GM19023 (cell line): ENCODE data around the gene MOG.

Experiments
- ATAC-seq: cut with Tn5 transposase; IDR thresholded peaks from one replicate; pipeline ENCODE4 v1.9.1; 2021; ENCODE audit warnings: mild to moderate bottlenecking, moderate library complexity; ENCODE audit not compliant: unreplicated experiment

MOG gene

DNA sequence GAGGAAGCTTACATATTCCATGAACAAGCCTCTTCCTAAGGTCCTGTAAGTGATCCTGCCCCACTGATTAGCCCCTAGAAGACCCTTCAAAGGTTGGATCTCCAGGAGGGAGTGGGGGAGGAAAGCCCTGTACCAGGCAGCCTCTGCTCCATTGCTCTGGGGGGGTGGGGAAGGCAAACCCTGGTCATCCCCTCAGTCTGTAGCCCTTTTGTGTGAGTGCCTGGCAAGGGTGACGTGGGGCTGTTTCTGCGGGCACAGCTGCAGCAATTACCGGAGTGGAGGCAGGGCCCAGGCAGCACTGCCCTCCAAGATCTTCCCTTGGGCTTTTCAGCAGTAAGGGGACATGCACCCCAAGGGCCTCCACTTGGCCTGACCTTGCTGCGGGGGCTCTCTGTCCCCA is at the start of gene MOG:
TSS of gene MOG (plus strand) at position 295 of the 400 bp plus-strand sequence. CDS start 118 bp downstream, outside the sequence.
- no peak for ATAC-seq

DNA sequence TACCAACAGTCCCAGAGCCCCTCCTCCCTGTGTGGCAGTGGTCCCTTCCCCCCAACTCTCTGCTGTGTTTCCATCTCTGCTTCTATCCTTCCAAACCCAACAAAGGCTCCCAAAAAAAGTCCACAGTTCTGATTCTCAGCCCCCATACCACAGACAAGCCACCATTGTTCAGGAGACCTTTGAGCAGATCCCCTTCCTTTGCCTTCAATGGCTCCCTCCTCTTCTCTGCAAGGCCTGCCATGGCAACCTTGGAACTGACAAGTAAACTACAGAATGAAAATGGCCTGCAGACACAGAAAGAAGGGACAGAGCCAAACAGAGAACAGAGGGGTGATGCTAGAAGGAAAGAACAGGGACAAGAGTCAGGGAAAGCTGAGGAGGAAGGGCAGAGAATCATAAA is 48.8 kb upstream of the MOG start:
- no peak for ATAC-seq

DNA sequence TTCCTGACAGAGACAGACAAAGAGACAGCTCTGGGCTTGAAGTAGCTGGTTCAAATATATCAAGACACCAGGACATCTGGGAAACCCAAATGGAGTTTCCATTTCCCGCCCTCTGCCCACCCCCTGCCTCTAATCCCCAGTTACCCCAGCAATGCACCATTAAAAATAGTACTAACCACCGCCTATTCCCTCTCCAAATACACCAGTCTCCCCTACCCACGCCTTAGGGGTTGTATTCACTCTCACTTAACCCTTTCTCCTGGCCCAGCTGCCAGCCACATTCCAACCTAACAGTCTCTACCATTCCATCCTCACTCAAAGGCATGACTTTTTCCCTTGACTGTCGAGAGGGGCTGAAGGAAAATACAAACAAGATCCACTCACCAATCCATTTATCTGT is 46.4 kb upstream of the MOG start:
- ATAC-seq, result no peak

DNA sequence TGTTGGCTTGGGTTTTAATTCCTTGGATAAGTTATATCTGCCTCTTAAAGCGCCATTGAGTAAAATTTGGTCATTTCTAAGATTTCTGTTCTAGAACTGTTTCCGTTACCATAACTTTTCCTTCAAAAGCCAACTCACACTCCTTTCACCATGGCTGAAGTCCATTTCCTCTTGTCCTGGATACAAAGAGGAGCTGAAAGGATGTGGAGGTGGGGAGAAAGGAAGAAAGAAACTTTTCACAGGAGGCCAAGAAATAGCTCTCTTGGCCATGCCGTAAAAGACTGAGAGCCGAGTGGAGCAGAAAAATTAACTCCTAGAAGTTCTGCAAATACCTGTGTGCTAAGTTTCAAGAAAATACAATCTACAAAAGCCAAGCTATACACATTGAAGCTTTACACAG is 45.5 kb upstream of the MOG start:
- no peak for ATAC-seq

DNA sequence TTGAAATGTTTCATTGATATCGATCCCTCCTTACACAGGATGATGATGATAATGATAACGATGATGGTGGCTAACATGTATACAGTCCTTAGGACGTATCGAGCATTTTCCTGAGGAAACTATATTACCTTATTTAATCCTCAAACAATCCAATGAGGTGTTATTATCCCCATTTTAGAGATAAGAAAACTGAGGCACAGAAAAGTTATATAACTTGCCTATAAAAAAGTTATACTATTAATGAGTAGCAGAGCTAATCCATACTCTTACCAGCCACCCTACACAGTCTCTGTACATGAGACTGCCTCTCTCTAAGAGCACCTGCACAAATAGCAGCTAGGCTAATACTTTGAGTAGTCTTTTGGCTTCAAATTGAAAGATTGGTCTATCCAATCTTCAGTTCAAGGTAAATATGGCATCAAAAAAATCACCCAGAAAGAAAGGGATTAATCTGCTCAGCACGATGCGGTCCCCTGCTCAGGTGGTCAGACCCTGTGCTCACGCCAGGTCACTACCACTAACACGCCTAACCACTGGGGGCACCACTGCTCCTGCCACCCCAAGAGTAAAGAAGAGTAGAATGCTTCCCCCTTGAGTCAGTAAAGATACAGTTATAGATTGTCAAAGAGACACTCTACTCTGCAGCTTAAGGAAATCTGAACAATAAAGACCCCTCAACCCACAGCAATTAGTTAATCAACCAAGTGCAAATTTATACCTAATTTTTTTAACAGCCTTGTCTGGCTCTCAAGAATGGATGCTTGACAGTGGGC is 38.9 kb upstream of the MOG start:
- ATAC-seq, result no peak

DNA sequence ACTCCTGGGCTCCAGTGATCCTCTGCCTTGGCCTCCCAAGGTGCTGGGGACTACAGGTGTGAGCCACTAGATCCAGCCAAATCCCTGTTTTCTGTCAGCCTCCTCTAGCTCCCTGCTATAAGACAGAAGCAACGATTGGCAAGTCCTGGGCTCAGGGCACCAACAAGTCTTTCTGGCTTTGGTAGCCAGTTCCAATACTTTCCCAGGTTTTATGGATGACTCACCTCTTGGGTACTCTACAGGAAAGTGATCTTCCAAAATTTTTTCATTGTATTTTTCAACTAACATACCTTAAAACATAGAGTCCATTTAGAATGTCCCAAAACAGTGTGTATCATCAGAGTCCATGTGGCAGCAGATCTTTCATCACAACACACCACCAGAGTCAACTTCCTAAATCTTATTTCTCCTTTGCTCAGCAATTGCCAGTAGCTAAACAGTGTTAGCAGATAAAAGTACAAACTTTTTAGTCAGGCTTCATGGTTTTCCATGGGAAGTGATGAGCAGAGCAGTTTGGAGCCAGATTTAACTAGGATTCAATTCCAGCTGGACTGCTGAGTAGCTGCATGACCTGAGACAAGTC is 37.2 kb upstream of the MOG start:
- no peak for ATAC-seq

DNA sequence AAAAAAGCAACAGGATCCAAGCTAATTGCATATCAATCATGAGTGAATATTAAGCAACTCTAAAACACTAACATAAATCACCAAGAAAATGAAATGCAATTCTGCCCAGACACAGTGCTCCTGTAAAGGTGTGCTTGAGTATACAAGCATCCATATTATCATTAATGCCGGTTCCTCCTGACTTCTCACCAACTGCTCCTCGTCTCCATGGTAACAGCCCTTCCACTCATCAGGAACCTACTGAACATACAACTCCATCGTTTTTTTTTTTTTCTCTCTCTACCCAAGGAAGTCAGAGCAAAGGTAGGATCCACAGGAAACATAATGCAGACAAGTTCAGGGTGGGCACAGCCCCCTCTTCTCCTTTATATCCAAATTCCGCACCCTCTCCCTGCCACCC is 36.3 kb upstream of the MOG start:
- ATAC-seq, result no peak

DNA sequence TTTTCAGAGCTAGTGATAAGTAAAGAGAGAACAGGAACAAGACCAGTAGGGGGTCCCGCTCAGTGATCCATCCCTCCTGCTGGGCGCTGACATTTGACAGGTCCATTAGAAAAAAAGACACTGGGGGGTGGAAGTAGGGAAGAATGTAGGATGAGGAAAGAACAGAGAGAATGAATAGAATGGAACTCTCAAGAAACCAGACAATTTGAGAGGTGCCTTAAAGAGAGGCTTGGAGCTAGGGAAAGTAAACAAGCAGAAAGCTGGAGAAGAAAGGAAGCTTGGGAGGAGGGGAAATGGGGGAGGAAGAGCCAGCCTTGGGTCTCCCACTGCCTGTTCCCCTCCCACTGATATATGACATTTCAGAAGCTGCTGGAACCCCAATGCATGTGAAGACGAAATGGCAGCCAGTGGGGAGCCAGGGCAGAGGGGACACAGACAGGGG is 32.4 kb upstream of the MOG start:
- ATAC-seq, result no peak

DNA sequence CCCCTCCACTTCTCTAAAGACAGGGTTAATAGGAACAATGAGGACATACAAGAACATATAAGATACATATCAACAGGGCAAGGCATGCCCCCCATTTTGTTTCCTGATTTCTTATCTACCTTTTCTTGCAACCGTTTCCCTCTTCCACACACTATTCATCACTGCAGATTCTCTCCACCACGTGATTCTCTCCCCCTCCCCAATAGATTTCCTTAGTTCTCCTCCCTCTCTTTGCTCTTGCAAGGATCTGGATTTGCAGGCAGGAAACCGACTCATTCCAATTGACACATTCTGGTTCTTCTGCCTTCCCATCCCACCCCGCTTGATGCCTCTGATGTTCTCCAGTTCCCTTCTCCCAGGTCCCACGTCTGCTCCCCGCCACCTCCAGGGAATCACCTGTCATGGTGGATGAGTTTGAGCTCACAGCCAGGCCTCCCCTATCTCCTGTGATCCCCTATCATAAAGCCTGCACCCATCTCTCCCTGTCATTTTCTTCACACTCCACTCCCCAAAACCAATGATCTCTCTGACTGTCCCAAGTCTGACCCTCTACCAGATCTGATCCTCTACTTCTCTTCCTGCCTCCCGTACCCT is 31.5 kb upstream of the MOG start:
- no peak for ATAC-seq

DNA sequence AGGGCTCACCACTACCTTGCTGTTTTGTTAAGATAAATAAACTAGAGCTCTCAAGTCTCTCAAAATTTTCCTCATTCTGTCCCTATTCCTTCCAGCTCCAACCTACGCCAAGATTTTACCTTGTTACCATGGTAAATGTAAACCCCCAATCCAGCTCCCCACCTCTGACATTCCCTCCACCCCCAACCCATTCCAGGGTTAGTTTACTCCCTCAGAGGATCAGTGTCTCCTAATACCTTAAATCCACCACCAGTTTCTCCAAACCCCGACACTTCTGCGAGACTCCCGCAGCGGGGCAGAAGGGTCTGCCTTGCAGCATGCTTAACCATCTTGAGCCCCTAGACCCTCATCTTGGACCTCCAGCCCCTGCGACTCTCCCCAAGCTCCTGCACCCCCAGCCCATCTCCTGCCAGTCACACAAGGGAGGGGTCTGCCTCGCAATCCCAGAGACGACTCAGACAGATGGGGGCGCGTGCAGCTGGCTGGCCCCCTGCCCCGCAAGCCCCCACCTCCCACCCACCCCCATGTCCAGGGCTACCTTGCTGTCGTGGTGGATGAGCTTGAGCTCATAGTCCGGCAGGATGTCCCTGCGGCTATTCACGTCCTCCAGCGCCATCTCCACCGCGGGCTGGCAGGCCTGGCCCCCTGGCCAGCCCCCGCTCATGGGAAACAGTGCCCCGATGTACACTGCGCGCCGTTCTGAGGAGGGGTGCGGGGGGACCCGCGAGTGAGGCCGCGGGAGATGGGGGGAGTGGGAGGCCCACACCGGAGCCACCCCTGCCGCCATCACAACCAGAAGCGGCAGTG is 29.7 kb upstream of the MOG start:
- ATAC-seq, result no peak

DNA sequence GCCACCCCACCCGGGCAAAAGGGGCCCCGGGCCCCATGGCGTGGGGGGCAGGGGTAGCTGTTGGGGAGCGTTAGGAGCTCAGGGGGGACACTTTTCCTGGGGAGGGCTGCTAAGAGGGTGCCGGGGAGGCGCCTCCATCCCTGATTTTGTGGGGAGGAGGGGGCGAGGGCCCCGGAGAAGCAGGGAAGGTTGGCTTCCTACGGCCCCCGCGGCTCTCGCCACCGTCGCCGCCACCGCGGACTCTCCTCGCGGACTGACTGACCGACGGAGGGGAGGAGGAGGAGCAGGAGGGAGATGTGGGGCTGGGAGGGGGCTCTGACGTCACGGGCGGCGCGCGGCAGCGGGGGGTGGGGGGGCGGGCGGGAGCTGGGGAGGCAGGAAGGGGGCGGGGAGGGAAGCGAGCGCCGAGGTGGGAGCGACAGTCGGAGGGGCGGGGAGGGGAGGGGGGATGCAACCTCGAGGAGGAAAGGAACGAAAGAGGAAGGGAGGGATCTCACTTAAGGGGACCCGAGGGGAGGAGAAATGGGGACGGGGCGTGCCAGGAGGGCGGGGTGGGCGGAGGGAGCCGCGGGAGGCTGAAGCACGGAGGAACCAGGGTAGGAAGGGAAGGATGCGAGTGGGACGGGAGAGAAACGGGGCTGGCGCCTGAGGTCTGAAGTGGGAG is 29.0 kb upstream of the MOG start:
- no peak for ATAC-seq

DNA sequence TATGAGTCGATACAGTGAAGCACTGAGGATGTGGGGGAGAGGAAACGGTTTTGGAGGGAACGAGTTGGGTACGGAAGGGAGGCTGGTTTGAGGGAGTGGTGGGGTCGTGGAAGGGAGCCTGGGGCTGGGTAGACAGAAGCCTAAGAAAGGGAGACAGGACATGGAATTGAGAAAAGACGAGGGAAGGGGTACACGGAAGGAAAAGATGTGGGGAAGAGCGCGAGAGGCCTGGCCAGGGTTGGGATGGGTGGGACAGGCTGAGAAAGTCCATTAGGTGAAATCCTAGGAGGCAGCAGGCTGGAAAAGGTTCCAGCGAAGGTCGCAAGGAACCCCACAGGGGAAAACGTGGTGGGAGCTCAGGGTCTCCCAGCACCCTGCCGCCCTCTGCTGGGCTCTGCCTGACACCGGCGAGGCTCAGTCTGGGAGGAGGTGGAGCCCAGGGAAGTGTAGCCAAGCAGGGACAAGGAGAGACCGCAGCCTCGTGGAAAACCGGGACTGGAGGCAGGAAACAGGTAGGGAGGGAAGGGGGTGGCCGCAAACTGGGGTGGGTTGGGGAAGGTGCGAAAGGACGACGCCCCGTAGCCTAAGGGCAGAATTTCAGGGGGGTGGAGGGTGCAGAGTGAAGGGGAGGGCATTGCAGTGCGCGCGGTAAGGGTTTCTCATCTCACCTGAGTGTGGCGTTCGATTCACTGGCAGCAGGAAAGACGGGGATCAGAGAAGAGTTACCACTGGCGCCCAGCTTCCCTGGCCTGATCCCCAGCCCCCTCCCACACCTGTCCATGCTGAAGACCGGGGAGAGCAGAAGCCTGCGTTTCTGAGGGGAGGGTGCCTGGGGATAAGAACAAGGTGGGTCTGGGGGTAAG is 28.2 kb upstream of the MOG start:
- ATAC-seq, result no peak

DNA sequence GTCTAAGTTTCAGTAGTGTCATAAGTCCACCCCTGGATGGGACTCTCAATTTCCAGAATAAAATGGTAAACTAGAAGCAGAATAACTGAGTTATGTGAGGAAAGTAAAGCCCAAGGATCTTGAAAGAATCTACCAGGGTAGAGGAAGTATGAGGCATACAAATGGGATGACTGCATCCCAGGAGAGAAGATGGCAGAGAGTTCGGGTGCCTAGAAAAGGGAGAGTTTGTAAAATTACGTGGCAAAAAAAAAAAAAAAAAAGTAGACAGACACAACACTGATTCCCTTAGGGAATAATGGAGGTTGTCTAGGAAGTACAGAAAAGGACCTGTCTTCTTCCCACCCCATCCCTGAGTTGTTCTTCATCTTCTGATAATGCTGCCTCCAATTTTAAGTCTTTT is 27.3 kb upstream of the MOG start:
- no peak for ATAC-seq

DNA sequence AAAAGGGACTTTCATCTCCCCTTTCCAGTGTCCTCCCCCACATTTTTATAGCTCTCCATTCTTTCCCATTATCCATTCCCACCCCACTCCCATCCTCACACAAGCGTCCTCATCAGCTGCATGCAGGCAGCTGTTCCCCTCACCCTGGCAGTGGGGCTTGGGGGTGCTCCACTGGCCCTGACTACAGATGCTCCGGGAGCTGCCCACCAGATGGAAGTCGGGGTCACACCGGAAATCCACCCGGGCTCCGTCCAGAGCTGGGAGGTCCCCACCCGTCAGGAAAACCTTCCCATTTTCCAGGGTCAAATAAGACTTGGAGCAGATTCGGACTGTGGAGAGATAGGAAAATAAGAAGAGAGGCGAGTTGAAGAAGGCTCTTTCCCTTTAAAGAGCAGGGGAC is 26.6 kb upstream of the MOG start:
- ATAC-seq, result no peak

DNA sequence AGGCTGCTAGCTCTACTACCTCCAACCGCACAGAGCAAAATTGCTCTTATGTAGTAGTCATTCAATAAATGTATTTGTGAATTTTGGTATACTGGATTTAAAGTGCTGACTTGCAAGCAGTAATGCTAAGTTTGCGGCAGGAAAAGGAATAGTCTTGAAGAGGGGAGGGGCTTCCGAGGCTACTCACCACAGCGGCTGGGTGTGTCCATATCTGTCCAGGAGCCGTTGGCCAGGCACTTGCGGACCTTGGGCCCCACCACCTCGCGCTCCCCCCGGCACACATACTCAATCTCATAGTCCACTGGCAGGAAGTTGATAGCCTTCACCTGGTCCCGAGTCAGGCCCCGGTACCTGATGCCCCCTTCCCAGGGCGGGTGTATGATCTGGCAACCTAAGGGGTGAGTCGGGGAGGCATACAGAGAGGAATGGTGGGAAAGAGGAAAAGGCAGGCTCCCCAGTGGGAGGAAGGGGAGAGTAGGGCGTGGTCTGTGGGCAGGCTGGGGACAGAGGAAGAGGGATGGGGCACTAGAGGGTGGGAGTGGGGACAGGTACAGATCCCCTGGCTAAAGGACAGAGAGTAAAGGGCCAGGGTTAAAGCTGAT is 25.6 kb upstream of the MOG start:
- no peak for ATAC-seq

DNA sequence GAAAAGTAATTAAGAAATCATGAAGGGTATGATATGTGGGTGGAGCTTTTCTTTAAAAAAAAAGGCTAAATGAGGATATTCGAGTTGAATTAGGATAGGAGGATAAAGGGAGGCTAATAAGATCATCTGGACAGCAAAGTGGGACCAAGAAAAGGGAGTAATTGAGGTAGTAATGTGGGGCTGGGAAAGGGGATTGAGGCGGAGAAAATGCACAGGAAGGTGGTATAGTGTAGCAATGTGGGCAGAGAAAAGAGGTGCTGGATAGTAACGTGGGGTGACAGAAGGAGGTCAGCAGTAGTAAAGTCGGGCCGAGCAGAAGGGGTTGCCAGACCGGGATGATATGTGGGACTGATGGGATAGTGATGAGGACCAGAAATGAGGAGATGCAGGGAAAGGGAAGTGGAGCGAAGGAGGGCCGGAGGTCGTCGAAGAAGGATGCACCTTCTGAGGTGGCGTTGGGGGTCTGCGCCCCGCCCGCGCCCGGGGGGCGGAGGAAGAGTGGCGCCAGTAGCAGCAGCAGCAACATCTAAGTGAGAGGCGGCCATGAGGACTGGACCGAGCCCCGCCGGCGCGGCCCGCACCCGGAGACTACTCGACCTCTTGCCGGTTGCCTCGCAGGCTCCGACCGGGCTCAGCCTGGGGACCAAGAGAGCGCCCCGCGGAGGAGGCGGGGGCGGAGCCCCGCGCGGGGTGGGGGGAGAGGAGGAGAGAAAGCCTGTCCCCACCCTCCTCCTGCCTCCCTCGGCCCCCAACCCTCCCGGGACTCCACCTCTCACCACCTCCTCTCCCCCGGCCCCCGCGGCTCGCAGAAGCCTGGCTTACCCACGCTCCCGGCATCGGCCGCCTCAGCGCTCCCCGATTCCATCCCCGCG is 24.8 kb upstream of the MOG start:
- peak; percentile 34 for ATAC-seq

DNA sequence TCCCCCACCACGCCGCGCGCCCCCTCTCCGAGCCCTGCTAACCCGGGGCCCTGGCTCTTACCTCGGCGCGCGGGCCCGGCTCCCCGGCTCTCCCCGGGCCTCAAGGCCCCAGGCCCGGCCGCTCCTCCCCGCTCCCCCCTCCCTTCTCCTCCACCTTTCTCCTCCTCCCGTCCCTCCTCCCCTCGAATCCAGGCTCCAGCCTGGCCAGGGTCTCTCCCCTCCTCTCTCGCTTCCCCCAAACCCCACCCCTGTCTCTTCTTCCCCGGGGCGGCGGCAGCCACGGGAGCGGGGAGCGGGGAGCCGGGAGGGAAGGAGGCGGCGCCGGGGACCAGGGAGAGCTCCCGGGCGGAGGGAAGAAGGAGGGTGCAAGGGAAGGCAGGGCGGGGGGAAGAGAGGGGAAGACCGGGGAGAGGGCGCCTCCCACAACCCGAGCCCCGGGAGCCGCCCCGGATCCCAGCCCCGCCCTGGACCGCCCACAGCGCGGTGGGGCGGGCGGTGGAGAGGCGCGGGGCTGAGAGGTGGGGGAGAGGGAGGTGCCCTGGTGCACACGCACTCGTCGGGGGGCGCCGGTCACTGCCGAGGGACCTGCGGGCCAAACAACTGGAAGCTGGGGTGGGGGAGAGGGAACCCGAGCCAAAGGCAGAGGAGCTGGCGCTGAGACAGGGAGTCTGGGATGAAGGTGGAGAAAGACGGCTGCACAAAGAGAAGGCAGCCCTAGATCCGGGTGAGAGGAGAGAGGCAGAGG is 23.9 kb upstream of the MOG start, which contains the start of gene GABBR1:
TSS of gene GABBR1 (minus strand) at position 395 of the 745 bp plus-strand sequence. CDS start 798 bp downstream, outside the sequence.
- ATAC-seq, result peak; percentile 80

DNA sequence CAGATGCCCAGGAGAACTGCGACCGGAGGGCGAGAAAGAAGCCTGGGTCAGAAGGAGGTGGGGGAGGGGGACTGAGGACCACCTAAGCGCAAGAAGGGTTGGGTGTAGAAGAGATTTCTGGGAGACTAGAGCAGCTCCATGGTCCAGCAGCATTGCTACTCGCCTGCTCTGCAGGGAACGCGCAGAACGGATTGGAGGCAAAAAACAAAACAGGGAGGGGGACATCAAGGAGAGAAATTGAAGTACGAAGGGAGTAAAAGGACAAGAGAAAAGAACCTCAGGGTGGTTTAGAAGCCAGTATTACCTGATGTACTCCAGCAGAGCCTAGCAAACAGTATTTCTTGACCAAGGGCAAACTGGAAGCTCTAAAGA is 23.4 kb upstream of the MOG start:
- ATAC-seq, result no peak
